ENCODE data around the gene SCO1. TPM values are rescaled to one million over a fixed set of nuclear protein-coding genes. Genes with fewer than 3 reads are reported as not detected.
A peak's percentile ranks its signal among the peaks of the same experiment; 100 is the strongest.

The SCO1 gene
- total and polyA plus RNA-seq, 10 of the 15 experiments (the other 5 are each of a cell fraction or from before 2014, with no cell fraction given), result 8.2 to 73.0 (median 37.1) TPM

- TF ChIP-seq, protein P1, sequence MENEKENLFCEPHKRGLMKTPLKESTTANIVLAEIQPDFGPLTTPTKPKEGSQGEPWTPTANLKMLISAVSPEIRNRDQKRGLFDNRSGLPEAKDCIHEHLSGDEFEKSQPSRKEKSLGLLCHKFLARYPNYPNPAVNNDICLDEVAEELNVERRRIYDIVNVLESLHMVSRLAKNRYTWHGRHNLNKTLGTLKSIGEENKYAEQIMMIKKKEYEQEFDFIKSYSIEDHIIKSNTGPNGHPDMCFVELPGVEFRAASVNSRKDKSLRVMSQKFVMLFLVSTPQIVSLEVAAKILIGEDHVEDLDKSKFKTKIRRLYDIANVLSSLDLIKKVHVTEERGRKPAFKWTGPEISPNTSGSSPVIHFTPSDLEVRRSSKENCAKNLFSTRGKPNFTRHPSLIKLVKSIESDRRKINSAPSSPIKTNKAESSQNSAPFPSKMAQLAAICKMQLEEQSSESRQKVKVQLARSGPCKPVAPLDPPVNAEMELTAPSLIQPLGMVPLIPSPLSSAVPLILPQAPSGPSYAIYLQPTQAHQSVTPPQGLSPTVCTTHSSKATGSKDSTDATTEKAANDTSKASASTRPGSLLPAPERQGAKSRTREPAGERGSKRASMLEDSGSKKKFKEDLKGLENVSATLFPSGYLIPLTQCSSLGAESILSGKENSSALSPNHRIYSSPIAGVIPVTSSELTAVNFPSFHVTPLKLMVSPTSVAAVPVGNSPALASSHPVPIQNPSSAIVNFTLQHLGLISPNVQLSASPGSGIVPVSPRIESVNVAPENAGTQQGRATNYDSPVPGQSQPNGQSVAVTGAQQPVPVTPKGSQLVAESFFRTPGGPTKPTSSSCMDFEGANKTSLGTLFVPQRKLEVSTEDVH (IDR thresholded peaks at IDR 0.05; ENCODE audit: low read depth, partially characterized antibody), result peak; percentile 45
- TF ChIP-seq SP1 (IDR thresholded peaks at IDR 0.05; ENCODE audit: low read depth, low read length), result no peak
- no peak for TF ChIP-seq BRCA1 (IDR thresholded peaks at IDR 0.05; ENCODE audit: low read depth, low read length)
- TF ChIP-seq ZBED1 (IDR thresholded peaks at IDR 0.05; ENCODE audit: borderline replicate concordance), result no peak
- TF ChIP-seq MYB (IDR thresholded peaks at IDR 0.05; ENCODE audit: borderline replicate concordance, low read depth, low read length), result no peak
- TF ChIP-seq HDAC2 (IDR thresholded peaks at IDR 0.05), result no peak
- TF ChIP-seq, protein P2, sequence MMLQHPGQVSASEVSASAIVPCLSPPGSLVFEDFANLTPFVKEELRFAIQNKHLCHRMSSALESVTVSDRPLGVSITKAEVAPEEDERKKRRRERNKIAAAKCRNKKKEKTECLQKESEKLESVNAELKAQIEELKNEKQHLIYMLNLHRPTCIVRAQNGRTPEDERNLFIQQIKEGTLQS (IDR thresholded peaks at IDR 0.05; ENCODE audit: borderline replicate concordance, extremely low read depth, low read depth, low read length), result no peak
- TF ChIP-seq EGR1 (IDR thresholded peaks at IDR 0.05; ENCODE audit: borderline replicate concordance in 1 of 2, low read depth in 2 of 2, low read length in 2 of 2), result no peak
- TF ChIP-seq BCL11A (IDR thresholded peaks at IDR 0.05; ENCODE audit: low read depth, low read length), result no peak
- TF ChIP-seq, protein P3, sequence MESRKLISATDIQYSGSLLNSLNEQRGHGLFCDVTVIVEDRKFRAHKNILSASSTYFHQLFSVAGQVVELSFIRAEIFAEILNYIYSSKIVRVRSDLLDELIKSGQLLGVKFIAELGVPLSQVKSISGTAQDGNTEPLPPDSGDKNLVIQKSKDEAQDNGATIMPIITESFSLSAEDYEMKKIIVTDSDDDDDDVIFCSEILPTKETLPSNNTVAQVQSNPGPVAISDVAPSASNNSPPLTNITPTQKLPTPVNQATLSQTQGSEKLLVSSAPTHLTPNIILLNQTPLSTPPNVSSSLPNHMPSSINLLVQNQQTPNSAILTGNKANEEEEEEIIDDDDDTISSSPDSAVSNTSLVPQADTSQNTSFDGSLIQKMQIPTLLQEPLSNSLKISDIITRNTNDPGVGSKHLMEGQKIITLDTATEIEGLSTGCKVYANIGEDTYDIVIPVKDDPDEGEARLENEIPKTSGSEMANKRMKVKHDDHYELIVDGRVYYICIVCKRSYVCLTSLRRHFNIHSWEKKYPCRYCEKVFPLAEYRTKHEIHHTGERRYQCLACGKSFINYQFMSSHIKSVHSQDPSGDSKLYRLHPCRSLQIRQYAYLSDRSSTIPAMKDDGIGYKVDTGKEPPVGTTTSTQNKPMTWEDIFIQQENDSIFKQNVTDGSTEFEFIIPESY (IDR thresholded peaks at IDR 0.05), result no peak
- no peak for TF ChIP-seq SREBF1 (IDR thresholded peaks at IDR 0.05; ENCODE audit: low read length)
- peak; percentile 47 for TF ChIP-seq MEF2B (IDR thresholded peaks at IDR 0.05; ENCODE audit: partially characterized antibody, poor library complexity, severe bottlenecking)
- TF ChIP-seq TCF12 (IDR thresholded peaks at IDR 0.05; ENCODE audit: low read depth, low read length), result no peak
- TF ChIP-seq, protein P4, sequence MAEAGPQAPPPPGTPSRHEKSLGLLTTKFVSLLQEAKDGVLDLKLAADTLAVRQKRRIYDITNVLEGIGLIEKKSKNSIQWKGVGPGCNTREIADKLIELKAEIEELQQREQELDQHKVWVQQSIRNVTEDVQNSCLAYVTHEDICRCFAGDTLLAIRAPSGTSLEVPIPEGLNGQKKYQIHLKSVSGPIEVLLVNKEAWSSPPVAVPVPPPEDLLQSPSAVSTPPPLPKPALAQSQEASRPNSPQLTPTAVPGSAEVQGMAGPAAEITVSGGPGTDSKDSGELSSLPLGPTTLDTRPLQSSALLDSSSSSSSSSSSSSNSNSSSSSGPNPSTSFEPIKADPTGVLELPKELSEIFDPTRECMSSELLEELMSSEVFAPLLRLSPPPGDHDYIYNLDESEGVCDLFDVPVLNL (IDR thresholded peaks at IDR 0.05; ENCODE audit: low read depth, low read length), result no peak
- TF ChIP-seq, protein P5, sequence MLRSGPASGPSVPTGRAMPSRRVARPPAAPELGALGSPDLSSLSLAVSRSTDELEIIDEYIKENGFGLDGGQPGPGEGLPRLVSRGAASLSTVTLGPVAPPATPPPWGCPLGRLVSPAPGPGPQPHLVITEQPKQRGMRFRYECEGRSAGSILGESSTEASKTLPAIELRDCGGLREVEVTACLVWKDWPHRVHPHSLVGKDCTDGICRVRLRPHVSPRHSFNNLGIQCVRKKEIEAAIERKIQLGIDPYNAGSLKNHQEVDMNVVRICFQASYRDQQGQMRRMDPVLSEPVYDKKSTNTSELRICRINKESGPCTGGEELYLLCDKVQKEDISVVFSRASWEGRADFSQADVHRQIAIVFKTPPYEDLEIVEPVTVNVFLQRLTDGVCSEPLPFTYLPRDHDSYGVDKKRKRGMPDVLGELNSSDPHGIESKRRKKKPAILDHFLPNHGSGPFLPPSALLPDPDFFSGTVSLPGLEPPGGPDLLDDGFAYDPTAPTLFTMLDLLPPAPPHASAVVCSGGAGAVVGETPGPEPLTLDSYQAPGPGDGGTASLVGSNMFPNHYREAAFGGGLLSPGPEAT (IDR thresholded peaks at IDR 0.05; ENCODE audit: low read depth), result peak; percentile 63
- TF ChIP-seq ZNF207 (IDR thresholded peaks at IDR 0.05; ENCODE audit: borderline replicate concordance), result no peak
These were observed at the start of gene SCO1, which contains the start of gene ADPRM (continued) for GRCh38 chr17:10697092-10698081.

All from GM12878 (cell line).